ENCODE measurements around the gene ATF7IP2.

The ATF7IP2 gene

DNA sequence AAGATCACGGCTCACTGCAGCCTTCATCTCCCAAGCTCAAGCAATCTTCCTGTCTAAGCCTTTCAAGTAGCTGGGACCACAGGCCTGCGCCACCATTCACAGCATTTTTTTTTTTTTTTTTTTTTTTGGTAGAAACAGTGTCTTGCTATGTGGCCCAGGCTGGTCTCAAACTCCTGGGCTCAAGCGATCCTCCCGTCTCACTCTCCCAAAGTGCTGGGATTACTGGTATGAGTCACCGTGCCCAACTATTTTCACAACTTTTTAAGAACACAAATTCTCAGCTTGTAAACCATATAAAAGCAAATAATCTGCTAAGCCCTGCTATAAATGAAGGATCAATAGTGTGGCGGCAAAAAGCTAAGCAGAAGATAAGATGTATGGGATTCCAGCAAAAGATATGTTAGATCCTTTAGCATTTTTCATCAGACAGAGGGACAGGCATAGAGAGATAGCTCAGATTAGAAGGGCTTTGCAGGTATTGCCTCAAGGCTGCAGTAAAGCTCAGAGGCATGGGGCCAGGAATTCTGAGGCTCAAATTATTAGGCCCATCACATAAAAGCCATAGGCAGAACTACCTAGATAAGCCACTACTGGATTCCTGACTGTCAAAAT is 139.5 kb downstream of the ATF7IP2 start:
- no peak overlapping the region for H3K4me3 ChIP-seq (ENCODE audit: low read depth, low read length)
- DNase-seq, result no peak
- TF ChIP-seq, protein P1, sequence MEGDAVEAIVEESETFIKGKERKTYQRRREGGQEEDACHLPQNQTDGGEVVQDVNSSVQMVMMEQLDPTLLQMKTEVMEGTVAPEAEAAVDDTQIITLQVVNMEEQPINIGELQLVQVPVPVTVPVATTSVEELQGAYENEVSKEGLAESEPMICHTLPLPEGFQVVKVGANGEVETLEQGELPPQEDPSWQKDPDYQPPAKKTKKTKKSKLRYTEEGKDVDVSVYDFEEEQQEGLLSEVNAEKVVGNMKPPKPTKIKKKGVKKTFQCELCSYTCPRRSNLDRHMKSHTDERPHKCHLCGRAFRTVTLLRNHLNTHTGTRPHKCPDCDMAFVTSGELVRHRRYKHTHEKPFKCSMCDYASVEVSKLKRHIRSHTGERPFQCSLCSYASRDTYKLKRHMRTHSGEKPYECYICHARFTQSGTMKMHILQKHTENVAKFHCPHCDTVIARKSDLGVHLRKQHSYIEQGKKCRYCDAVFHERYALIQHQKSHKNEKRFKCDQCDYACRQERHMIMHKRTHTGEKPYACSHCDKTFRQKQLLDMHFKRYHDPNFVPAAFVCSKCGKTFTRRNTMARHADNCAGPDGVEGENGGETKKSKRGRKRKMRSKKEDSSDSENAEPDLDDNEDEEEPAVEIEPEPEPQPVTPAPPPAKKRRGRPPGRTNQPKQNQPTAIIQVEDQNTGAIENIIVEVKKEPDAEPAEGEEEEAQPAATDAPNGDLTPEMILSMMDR (IDR thresholded peaks at IDR 0.05; ENCODE audit: low read depth, low read length), result no peak
- H3K4me1 ChIP-seq, result no peaks in the 10 kb centered on the region
- H3K36me3 ChIP-seq, result no peaks in the 10 kb centered on the region
- H3K9me3 ChIP-seq, result no peaks in the 10 kb centered on the region
- no peaks in the 10 kb centered on the region for H3K27me3 ChIP-seq

DNA sequence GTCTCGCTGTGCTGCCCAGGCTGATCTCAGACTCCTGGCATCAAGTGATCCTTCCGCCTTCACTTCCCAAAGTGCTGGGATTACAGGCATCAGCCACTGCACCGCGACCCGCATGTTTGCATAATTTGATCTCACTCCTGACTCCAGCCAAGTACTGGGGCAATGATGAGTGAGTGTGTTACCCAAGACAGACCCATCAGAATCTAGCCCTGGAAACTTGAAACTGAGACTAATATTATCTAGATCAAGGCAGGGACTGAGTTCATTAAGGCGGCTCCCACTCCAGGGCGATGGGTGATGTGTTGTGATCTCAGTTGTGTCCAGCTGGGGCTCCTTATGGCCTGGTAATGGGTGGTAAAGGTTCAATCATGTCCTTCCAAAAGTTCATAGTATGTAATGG is 141.1 kb downstream of the ATF7IP2 start:
- Histone ChIP-seq H3K9me3 (no peaks in the 10 kb centered on the region), H3K27me3 (no peaks in the 10 kb centered on the region), H3K36me3 (no peaks in the 10 kb centered on the region), H3K4me3 (ENCODE audit: low read depth, low read length) (no peak overlapping the region), H3K4me1 (no peaks in the 10 kb centered on the region)
- DNase-seq, result no peak
- TF ChIP-seq, protein P1 (IDR thresholded peaks at IDR 0.05; ENCODE audit: low read depth, low read length), result no peak

DNA sequence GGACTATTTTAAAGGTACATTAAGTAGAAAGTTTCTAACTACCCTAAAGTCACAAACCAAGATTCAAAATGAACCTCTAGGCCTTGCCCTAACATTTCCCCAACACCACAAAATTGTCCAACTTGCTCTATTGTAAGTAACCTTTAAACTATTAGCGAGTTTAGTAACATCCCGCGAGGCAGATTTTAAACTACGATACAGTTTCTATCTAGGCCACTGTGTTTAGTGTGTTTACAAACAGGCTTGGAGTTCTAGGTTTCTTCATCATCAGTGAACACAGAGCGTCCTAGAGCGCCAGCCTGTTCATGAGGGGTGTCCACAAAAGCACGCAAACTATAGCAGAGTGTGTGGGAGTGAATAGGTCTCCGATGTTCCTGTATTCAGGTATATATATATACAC is 142.8 kb downstream of the ATF7IP2 start:
- Histone ChIP-seq H3K4me1 (no peaks in the 10 kb centered on the region), H3K4me3 (ENCODE audit: low read depth, low read length) (no peak overlapping the region), H3K36me3 (no peaks in the 10 kb centered on the region), H3K9me3 (no peaks in the 10 kb centered on the region), H3K27me3 (no peaks in the 10 kb centered on the region)
- TF ChIP-seq, protein P1 (IDR thresholded peaks at IDR 0.05; ENCODE audit: low read depth, low read length), result no peak
- no peak for DNase-seq

DNA sequence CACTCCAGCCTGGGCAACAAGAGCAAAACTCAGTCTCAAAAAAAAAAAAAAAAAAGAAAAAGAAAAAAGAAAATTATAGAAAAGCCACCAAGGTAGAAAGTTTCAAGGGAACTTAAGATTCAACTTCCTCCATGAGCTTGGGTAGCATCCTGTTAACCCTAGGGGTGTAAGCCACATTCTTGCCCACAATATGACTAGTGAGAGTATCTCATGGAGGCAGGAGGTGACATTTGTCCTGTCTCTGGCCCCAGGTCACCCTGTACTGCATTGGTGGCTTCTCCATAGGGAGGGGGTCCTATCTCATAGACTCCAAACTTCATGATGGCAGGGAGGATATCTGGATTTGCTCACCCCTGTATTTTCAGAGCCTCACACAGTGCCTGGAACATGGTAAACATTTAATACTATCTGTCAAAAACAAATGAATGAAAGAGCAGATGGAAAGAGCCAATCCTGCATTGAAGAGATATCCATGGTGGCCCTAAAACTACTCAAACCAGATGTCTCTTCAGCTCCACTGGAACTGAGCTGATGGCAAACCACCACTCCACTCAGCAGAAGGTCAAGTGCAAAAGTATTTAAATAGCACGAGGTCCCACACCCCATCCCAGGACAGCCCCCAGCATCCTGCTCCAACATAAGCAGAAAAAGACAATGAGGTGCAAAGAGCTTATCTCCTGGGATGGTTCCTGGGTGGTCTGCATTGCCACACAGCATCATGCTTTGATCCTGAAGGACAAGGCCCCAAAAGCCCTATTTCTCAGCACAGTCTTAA is 144.2 kb downstream of the ATF7IP2 start:
- no peak for DNase-seq
- TF ChIP-seq, protein P1 (IDR thresholded peaks at IDR 0.05; ENCODE audit: low read depth, low read length), result no peak
- Histone ChIP-seq H3K9me3 (no peaks in the 10 kb centered on the region), H3K4me3 (ENCODE audit: low read depth, low read length) (no peak overlapping the region), H3K27me3 (no peaks in the 10 kb centered on the region), H3K4me1 (no peaks in the 10 kb centered on the region), H3K36me3 (no peaks in the 10 kb centered on the region)

DNA sequence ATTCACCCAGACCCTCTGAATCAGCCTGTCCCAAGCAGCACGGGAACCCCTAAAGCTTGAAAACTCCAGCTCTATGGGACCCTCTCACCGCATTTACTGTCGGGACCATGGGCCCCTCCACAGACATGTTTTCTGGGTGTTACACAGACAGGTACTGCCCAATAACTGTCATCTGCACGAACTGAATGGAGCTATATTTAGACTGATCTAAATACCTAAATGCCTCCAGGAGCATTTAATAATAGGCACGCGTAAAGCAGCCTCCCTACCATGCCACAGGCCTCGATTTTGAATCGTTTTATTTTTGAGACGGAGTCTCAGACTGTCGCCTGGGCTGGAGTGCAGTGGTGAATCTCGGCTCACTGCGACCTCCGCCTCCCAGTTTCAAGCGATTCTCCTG is 144.8 kb downstream of the ATF7IP2 start:
- TF ChIP-seq, protein P1 (IDR thresholded peaks at IDR 0.05; ENCODE audit: low read depth, low read length), result no peak
- Histone ChIP-seq H3K4me3 (ENCODE audit: low read depth, low read length) (no peak overlapping the region), H3K4me1 (no peaks in the 10 kb centered on the region), H3K27me3 (no peaks in the 10 kb centered on the region), H3K36me3 (no peaks in the 10 kb centered on the region), H3K9me3 (no peaks in the 10 kb centered on the region)
- DNase-seq, result no peak

DNA sequence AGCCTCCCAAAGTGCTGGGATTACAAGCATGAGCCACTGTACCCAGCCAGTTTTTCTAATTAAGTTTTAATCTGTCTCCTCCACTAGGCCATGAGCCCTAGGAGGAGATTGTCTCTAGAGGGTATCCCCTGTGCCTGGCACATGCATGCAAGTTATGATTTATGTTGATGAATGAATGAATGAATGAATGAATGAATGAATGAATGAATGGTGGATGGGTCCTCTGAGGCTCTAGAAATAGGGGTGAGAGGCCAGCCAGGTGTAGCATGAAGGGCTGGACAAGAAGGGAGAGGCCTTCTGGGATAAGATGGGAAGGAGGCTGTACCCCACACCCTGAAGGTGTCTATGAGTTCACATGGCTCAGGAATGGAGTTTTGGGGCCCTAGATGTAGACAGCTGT is 145.7 kb downstream of the ATF7IP2 start:
- no peak for DNase-seq
- TF ChIP-seq, protein P1 (IDR thresholded peaks at IDR 0.05; ENCODE audit: low read depth, low read length), result no peak
- H3K36me3 ChIP-seq, result no peaks in the 10 kb centered on the region

More for the DNA sequence above, 145.7 kb downstream of the ATF7IP2 start:
- no peaks in the 10 kb centered on the region for H3K27me3 ChIP-seq
- no peaks in the 10 kb centered on the region for H3K4me1 ChIP-seq
- no peak overlapping the region for H3K4me3 ChIP-seq (ENCODE audit: low read depth, low read length)
- no peaks in the 10 kb centered on the region for H3K9me3 ChIP-seq
